Measurements from ENCODE around the gene CHRM1. TPM values are rescaled to one million over a fixed set of nuclear protein-coding genes. Genes with fewer than 3 reads are reported as not detected.

The CHRM1 gene
- total and polyA plus RNA-seq, 4 donors = 0.38 to 1.5 (median 1.2) TPM

DNA sequence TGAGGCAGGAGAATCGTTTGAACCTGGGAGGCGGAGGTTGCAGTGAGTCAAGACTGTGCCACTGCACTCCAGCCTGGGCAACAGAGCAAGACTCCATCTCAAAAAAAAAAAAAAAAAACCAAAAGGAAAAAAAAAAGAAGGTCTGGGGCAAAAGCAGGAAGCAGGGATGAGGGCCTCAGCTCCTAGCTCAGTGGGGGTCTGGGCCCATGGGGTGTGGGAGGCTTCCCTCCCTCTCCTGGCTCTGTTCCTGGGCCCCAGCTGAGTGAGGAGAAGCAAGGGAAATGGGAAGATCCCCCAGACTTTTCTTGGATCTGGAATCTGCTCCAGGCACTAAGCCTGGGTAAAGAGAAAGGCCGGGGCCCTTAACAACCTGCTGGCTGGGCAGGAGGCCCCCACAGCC lies 8.9 kb downstream of the CHRM1 start:
- ATAC-seq (ENCODE audit: insufficient read depth, low FRiP score) = no peak

GRCh38 chr11:62911137-62912130 lies 9.7 kb downstream of the CHRM1 start:
- ATAC-seq (ENCODE audit: insufficient read depth, low FRiP score) (no peak), DNase-seq (no peak)
- Histone ChIP-seq H3K4me1 (ENCODE audit: control insufficient read depth in 5 of 5, insufficient read depth in 5 of 5, low read length in 5 of 5) (peaks cover 0 to 27% (median 0%) of the 10 kb centered on the region in 5 donors), H3K27ac (ENCODE audit: low read depth in 1 of 2, low read length in 1 of 2) (peak overlapping the region in 1 of 2 donors; percentile 83), H3K36me3 (ENCODE audit: control insufficient read depth in 4 of 4, insufficient read depth in 4 of 4, low read length in 4 of 4) (no peaks in the 10 kb centered on the region), H3K4me3 (no peak overlapping the region), H3K9ac (ENCODE audit: insufficient read depth in 1 of 2, low read length in 2 of 2) (no peak overlapping the region), H3K9me3 (ENCODE audit: control insufficient read depth in 4 of 4, insufficient read depth in 3 of 4, low read length in 3 of 4) (no peaks in the 10 kb centered on the region), H3K27me3 (ENCODE audit: control insufficient read depth in 3 of 3, insufficient read depth in 3 of 3, low read length in 2 of 3) (no peaks in the 10 kb centered on the region)
- TF ChIP-seq, protein P1, sequence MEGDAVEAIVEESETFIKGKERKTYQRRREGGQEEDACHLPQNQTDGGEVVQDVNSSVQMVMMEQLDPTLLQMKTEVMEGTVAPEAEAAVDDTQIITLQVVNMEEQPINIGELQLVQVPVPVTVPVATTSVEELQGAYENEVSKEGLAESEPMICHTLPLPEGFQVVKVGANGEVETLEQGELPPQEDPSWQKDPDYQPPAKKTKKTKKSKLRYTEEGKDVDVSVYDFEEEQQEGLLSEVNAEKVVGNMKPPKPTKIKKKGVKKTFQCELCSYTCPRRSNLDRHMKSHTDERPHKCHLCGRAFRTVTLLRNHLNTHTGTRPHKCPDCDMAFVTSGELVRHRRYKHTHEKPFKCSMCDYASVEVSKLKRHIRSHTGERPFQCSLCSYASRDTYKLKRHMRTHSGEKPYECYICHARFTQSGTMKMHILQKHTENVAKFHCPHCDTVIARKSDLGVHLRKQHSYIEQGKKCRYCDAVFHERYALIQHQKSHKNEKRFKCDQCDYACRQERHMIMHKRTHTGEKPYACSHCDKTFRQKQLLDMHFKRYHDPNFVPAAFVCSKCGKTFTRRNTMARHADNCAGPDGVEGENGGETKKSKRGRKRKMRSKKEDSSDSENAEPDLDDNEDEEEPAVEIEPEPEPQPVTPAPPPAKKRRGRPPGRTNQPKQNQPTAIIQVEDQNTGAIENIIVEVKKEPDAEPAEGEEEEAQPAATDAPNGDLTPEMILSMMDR (IDR thresholded peaks at IDR 0.05; ENCODE audit: control extremely low read depth, extremely low read depth) = no peak
- 71 to 73% methylated on average over 14 of the region's 14 CpGs for WGBS, 2 donors

More for the DNA sequence above, 8.9 kb downstream of the CHRM1 start:
- peaks cover 0 to 4% (median under 1%) of the 10 kb centered on the region in 3 donors for H3K27me3 ChIP-seq (ENCODE audit: control insufficient read depth in 3 of 3, insufficient read depth in 3 of 3, low read length in 2 of 3)
- no peak overlapping the region for H3K9ac ChIP-seq (ENCODE audit: insufficient read depth in 1 of 2, low read length in 2 of 2)
- H3K36me3 ChIP-seq (ENCODE audit: control insufficient read depth in 4 of 4, insufficient read depth in 4 of 4, low read length in 4 of 4) = no peaks in the 10 kb centered on the region
- WGBS, 2 donors = 93 to 100% methylated on average over 3 of the region's 3 CpGs
- no peak for DNase-seq
- H3K9me3 ChIP-seq (ENCODE audit: control insufficient read depth in 4 of 4, insufficient read depth in 3 of 4, low read length in 3 of 4) = no peaks in the 10 kb centered on the region
- peaks cover 0 to 27% (median 0%) of the 10 kb centered on the region in 5 donors for H3K4me1 ChIP-seq (ENCODE audit: control insufficient read depth in 5 of 5, insufficient read depth in 5 of 5, low read length in 5 of 5)
- no peak overlapping the region for H3K27ac ChIP-seq (ENCODE audit: low read depth in 1 of 2, low read length in 1 of 2)
- no peak overlapping the region for H3K4me3 ChIP-seq
- TF ChIP-seq, protein P1 (IDR thresholded peaks at IDR 0.05; ENCODE audit: control extremely low read depth, extremely low read depth) = no peak

DNA sequence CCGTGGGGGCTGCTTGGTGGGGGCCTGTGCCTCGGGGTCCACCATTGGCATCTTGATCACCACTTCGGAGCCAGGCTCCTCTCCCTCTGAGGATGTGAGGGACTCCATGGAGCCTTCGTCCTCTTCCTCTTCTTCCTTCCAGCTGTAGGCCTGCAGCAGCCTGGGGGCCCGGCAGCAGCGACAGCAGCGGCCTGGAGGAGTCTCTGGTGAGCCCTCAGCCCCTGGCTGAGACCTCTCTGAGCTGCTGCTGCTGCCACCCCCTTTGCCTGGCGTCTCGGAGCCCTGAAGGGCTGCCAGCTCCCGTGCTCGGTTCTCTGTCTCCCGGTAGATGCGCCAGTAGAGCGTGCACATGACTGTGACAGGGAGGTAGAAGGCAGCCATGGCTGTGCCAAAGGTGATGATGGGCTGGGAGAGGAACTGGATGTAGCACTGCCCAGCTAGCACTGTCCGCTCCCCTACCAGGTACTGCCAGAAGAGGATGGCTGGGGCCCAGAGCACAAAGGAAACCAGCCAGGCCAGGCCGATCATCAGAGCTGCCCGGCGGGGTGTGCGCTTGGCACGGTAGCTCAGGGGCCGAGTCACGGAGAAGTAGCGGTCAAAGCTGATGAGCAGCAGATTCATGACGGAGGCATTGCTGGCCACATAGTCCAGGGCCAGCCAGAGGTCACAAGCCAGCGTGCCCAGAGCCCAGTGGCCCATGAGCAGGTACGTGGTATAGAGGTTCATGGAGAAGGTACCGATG lies 10.9 kb downstream of the CHRM1 start:
- Histone ChIP-seq H3K4me3 (no peak overlapping the region), H3K27me3 (ENCODE audit: control insufficient read depth in 3 of 3, insufficient read depth in 3 of 3, low read length in 2 of 3) (no peaks in the 10 kb centered on the region), H3K36me3 (ENCODE audit: control insufficient read depth in 4 of 4, insufficient read depth in 4 of 4, low read length in 4 of 4) (no peaks in the 10 kb centered on the region), H3K9ac (ENCODE audit: insufficient read depth in 1 of 2, low read length in 2 of 2) (no peak overlapping the region), H3K9me3 (ENCODE audit: control insufficient read depth in 4 of 4, insufficient read depth in 3 of 4, low read length in 3 of 4) (no peaks in the 10 kb centered on the region), H3K27ac (ENCODE audit: low read depth in 1 of 2, low read length in 1 of 2) (peak overlapping the region in 1 of 2 donors; percentile 83), H3K4me1 (ENCODE audit: control insufficient read depth in 5 of 5, insufficient read depth in 5 of 5, low read length in 5 of 5) (peaks cover 0 to 27% (median 0%) of the 10 kb centered on the region in 5 donors)
- ATAC-seq (ENCODE audit: insufficient read depth, low FRiP score) (no peak), DNase-seq (no peak)
- TF ChIP-seq, protein P1 (IDR thresholded peaks at IDR 0.05; ENCODE audit: control extremely low read depth, extremely low read depth) = no peak
- whole genome bisulfite sequencing, 2 donors = 86 to 90% methylated on average over 27 of the region's 27 CpGs

Measured in lung (tissue), 12 donors.